HG02885 (cell line): Measurements from ENCODE around the gene CCDC190.
"Not testable (repeated sequence)": the region's sequence is repeated elsewhere in the genome, so short reads cannot be mapped to it uniquely, and the experiment has no call there.

Experiments
- ATAC-seq: cut with Tn5 transposase; IDR thresholded peaks from one replicate; pipeline ENCODE4 v1.9.1; 2021; ENCODE audit warnings: mild to moderate bottlenecking; ENCODE audit not compliant: unreplicated experiment, poor library complexity

The CCDC190 gene

GRCh38 chr1:162840250-162840839, 20.6 kb downstream of the CCDC190 start:
- ATAC-seq = no peak

DNA sequence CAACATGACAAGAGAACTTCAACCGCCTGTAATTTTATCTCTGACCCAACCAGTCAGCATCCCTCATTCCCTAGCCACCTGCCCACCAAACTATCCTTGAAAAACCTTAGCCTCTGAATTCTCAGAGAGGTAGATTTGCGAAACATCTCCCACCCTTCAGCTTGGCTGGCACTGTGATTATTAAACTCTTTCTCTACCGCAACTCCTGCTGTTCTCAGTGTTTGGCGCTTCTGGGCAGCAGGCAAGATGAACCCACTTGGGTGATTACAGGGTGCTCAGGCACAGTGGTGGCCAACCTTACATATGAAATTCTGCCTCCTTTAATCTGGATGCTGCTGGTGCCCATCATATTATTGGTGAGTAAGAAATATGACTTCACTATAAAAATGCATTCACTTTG, 22.1 kb downstream of the CCDC190 start:
- ATAC-seq = no peak

DNA sequence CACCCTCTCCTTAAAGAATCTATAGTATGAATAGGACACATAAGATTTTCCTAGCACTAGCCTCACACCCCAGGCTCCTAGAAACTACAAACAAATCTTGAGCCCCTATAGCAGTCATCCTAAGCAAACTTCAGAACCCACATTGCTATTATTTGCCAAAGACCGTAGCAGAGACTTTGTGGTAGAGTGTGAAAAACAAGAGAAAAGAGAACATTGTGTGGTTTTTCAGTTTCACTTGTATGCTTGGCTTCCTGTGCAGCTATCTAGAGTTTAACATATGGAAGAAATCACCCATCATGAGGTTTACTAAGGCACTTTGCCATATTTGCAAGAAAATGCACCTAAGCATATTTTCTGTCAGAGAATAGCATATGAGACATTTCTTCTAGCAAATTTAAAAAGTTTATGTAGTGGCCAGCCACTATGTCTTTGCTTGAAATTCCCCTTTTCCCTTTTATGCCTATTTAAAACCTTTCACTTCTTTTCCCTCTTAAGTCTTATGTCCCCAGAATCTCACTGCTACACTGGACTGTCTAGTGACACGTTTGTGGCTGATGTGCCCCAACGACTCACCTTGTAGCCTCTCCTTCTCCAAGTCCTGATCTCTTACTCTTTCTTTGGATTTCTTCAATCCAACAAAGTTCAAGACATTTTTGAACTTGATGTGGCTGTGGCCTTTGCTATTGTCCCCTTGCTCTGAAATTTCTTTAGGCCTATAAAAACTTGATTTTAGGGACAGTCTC, 25.6 kb downstream of the CCDC190 start:
- peak; percentile 94 for ATAC-seq

- ATAC-seq = no peak
These were observed 28.5 kb downstream of the CCDC190 start for GRCh38 chr1:162832470-162832869.

DNA sequence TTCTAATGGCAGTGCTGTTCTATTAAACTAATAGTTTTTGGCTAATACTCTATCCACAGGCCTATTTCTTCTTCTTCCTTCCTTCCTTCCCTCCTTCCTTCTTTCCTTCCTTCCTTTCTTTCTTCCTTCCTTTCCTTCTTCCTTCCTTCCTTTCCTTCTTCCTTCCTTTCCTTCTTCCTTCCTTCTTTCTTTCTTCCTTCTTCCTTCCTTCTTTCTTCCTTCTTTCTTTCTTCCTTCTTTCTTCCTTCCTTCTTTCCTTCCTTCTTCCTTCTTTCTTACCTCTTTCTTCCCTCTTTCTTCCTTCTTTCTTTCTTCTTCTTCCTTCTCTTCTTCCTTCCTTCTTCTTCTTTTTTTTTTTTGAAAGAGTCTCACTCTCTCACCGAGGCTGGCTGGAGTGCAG, 31.7 kb downstream of the CCDC190 start:
- no peak for ATAC-seq

DNA sequence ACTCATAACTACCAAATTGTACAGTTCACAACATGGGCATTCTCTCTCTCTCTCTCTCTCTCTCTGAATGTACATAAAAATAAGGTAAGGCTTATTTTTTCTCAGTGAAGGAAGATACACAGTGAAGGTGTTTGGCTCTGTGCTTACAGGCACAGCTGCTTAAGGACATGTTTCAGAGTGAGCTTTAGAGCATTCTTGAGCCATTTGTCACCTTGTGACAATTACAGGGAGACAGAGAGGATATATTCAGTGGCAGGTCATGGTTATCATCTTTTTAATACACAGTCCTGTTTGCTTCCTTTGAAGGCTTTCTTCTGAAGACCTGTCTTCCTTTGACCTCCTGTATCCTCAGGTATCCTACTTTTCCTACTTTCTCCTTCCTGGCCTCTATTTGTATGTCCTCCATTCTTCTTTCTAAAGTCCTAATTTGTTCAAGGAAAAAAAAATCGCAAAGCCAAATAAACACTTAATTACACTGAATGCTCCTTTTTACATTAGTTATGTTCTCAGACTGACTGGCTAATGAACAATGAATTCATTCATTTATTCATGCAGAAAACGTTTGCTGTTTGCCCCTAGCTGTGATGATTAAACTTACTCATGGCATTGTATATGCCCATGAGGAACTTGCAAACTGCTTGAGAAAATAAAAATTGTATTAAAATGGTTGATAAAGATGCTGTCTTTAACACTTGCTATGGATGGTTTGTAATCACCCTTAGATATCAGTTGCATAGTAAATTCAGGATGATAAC, 37.0 kb downstream of the CCDC190 start:
- no peak for ATAC-seq

GRCh38 chr1:162823231-162823630, 37.7 kb downstream of the CCDC190 start:
- no peak for ATAC-seq

DNA sequence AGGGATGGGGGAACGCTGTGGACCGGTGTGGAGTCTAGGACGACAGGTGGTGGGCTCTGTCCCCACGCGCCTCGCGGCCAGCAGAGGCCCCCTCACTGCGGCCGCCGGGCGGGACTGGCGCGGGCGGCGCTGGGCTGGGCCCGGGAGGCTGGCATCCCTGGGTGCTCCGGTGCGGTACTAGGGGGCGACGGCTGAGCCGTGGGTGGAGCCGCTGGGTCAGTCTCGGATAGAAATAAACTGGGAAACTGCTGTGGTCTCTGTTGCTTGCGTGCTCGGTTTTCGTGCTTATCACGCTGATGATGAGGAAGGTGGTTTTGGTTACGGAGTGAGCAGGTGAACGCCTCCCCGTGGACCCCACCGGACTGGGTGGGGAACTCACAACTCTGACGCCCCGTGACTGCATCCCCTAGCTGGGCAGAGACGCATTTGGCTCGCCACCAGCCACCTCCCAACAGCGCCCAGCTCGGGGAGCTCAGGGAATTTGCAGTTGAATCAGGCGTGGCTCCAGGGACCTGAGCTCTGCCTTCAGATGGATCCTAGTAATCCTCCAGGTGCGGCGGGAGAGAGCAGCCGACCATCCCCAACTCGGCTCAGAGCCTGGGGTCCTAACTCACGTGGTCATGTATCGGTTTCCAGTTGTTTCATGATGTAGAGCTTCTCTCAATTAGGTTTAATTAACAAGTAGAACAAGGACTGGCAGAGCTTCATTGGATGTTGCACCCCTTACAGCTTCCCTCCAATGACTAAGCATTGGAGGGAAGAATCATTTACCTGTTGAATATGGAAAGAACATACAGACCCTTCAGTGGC, 38.4 kb downstream of the CCDC190 start:
- ATAC-seq = no peak

DNA sequence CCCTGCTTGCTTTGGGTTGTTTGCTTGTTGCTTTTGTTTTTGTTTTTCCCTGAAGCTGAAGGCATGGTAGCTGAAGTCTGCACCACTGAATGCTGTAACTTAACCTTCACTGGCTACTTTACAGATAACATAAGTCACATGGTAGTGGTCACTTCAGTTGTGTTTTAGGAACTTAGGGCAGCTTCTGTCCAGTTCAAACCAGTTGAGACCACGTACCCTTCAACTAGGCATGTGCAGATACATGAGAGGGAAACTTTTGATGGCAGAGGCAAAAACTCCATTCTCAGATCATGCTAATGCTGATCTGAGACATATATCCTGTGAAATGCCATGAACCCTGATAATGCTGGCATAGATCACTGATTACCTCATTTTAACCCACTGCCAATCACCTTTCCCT, 42.3 kb downstream of the CCDC190 start:
- ATAC-seq = not testable (repeated sequence)

DNA sequence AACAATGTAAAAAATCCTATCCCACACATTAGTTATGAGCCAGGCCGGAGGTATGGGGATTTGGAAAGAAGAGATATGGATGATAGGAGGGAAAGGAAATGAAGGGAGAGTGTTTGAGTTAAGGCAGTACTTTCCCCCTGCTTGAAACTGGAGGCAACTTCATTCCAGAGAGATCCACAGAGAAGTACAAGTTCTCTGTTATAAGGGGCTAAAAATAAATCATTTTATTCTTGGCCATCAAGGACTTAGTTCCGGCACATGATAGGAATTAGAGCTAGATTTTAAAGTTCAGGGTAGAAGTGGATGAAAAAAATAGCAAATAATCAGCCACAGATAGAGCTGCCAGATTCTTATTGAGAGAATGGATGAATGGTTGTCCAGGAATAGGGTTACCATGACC, 42.8 kb downstream of the CCDC190 start:
- ATAC-seq = not testable (repeated sequence)

DNA sequence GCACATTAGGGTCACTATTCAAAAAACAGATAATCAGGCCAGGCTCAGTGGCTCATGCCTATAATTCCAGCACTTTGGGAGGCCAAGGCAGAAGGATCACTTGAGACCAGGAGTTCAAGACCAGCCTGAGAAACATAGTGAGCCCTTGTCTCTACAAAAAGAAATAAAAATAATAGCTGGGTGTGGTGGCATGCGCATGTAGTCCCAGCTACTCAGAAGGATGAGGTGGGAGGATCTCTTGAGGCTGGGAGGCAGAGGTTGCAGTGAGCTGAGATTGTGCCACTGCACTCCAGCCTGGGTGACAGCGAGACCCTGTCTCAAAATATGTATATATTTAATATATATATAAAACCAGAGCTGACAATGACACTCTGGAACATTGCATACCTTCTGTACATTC, 48.6 kb downstream of the CCDC190 start:
- ATAC-seq = not testable (repeated sequence)

DNA sequence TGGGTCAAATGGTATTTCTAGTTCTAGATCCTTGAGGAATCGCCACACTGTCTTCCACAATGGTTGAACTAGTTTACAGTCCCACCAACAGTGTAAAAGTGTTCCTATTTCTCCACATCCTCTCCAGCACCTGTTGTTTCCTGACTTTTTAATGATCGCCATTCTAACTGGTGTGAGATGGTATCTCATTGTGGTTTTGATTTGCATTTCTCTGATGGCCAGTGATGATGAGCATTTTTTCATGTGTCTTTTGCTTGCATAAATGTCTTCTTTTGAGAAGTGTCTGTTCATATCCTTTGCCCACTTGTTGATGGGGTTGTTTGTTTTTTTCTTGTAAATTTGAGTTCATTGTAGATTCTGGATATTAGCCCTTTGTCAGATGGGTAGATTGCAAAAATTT, 53.5 kb downstream of the CCDC190 start:
- not testable (repeated sequence) for ATAC-seq
